Measurements from ENCODE around the gene EN1.

DNA sequence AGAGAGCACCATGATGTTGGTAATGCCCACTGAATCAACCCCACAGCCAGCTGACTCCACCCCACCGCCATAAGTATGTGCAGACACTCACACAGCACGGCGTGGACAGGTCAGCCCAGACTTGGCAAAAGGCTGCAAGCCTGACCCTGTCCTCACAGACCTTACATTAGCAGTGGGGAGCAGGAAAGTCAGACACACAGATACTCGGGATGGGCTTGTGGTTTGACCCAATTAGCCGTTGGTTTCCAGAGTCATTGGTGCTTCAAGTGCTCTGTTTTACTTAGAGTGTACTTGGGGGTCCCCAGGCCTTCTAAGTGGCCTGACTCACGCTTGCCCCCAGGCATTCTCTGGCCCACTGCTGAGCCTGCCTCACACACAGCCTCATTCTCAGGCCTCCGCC, 36.7 kb downstream of the EN1 start:
- TF ChIP-seq CTCF (conservative IDR thresholded peaks at IDR 0.05 in 1 of 2, IDR thresholded peaks at IDR 0.05 in 1 of 2; ENCODE audit: extremely low read depth in 1 of 2, insufficient read depth in 1 of 2, low read depth in 1 of 2, low read length in 2 of 2) (no peak), EZH2 (IDR thresholded peaks at IDR 0.05; ENCODE audit: borderline replicate concordance, low read length) (no peak)
